HepG2 (cell line): ENCODE measurements around the gene TMEM9B. TPM values are rescaled to one million over a fixed set of nuclear protein-coding genes. Genes with fewer than 3 reads are reported as not detected.

Experiments used
- GABPA ChIP-seq, 2 experiments: IDR thresholded peaks; 2 replicates each; pipeline ENCODE4 v1.6.1; 2011 to 2016; ENCODE audit warnings: low read depth in 2 of 2, low read length in 1 of 2, missing biosample characterization in 1 of 2, missing genetic modification characterization in 1 of 2
- SKI ChIP-seq: fragments of 450-650 bp; IDR thresholded peaks from one replicate; pipeline ENCODE4 v1.6.1; 2018; ENCODE audit warnings: mild to moderate bottlenecking; ENCODE audit not compliant: partially characterized antibody
- SRSF1 ChIP-seq: fragments of 200-400 bp; formaldehyde crosslinking; optimal IDR thresholded peaks from 2 replicates; pipeline ENCODE3; 2017; ENCODE audit warnings: mild to moderate bottlenecking, low read depth, low read length, moderate library complexity
- ZNF296 ChIP-seq: sonication (generic); formaldehyde crosslinking; conservative IDR thresholded peaks from 2 replicates; pipeline ENCODE4 v1.5.0; 2020; ENCODE audit warnings: mild to moderate bottlenecking, missing genetic modification reagents
- ZNF318 ChIP-seq: sonication (generic); formaldehyde crosslinking; IDR thresholded peaks from 2 replicates; pipeline ENCODE4 v1.4.0; 2020; ENCODE audit warnings: mild to moderate bottlenecking, missing genetic modification reagents
- ZNF704 ChIP-seq: sonication (generic); formaldehyde crosslinking; IDR thresholded peaks from 2 replicates; pipeline ENCODE4 v1.8.1; 2023; ENCODE audit warnings: mild to moderate bottlenecking, inconsistent platforms, moderate library complexity, missing genetic modification reagents, borderline replicate concordance
- ZNF850 ChIP-seq: sonication (generic); formaldehyde crosslinking; conservative IDR thresholded peaks from 2 replicates; pipeline ENCODE4 v1.9.0; 2021; ENCODE audit warnings: mild to moderate bottlenecking, missing genetic modification reagents
- polyA plus RNA-seq, 8 experiments: library from polyadenylated mRNA; depleted of rRNA in 3 of 8; stranded (reverse) in 7 of 8; unstranded in 1 of 8; fragments of >200 nt; fragmentation: Illumina TruSeq in 4 of 8; extraction: Trizol in 4 of 8; gene quantifications; 2 replicates each; pipeline versions ENCODE4 v1.2.1 to v1.2.3, GENCODE V29; 2011 to 2016; ENCODE audit warnings: low read depth in 4 of 8, missing spikeins in 1 of 8, mixed read lengths in 1 of 8; ENCODE audit not compliant: insufficient read depth in 1 of 8
- total RNA-seq, 5 experiments: library from RNA; depleted of rRNA; stranded (reverse); fragments of >200 nt; fragmentation: Illumina TruSeq; extraction: Trizol; gene quantifications; 2 replicates each; pipeline ENCODE4 v1.2.3, GENCODE V29; 2016; ENCODE audit warnings: low read depth in 1 of 5
- TF ChIP-seq, protein P1 (sequence below), 2 experiments: fragments of 450-650 bp in 1 of 2; sonication (generic) in 1 of 2; formaldehyde crosslinking; IDR thresholded peaks; 2 replicates each; pipeline versions ENCODE4 v1.5.0 to v1.8.0; 2020 to 2022; ENCODE audit warnings: mild to moderate bottlenecking in 1 of 2, missing genetic modification reagents in 1 of 2
- TF ChIP-seq, protein P2 (sequence below): sonication (generic); formaldehyde crosslinking; IDR thresholded peaks from 2 replicates; pipeline ENCODE4 v1.4.0; 2020; ENCODE audit warnings: missing genetic modification reagents
- TF ChIP-seq, protein P3 (sequence below): sonication (generic); formaldehyde crosslinking; IDR thresholded peaks from 2 replicates; pipeline ENCODE4 v1.4.0; 2020; ENCODE audit warnings: missing genetic modification reagents; ENCODE audit errors: not compliant biosample characterization

The TMEM9B gene
- total and polyA plus RNA-seq, 2 of the 13 experiments (the other 11 are each of a cell fraction or from before 2014, with no cell fraction given), result 12.4 to 20.8 TPM

DNA sequence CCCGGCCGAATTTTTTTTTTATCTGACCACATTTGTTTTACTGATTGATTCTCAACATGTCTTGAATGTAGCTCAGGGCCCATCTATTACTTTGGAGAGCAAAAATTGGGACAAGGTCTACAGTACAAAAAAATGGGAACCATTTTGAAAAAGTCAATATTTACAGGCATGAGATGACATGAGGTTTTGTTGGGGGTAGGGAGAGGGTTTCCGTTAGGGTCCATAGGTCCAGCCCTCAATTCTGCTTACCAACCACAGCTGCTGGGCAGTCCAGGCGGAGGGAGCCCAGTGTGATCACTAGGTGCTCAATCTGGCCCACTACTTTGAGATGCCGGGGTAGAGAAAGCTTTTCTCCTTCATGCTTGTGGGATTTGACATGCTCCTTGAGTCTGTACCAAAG is 21.2 kb upstream of the TMEM9B start (continued):
- TF ChIP-seq ZNF318 (CRISPR knock-in tag), result no peak
- TF ChIP-seq, protein P1, sequence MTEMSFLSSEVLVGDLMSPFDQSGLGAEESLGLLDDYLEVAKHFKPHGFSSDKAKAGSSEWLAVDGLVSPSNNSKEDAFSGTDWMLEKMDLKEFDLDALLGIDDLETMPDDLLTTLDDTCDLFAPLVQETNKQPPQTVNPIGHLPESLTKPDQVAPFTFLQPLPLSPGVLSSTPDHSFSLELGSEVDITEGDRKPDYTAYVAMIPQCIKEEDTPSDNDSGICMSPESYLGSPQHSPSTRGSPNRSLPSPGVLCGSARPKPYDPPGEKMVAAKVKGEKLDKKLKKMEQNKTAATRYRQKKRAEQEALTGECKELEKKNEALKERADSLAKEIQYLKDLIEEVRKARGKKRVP (CRISPR knock-in tag; IDR thresholded peaks at IDR 0.05), result no peak
- TF ChIP-seq SKI, result no peak
- TF ChIP-seq, protein P2, sequence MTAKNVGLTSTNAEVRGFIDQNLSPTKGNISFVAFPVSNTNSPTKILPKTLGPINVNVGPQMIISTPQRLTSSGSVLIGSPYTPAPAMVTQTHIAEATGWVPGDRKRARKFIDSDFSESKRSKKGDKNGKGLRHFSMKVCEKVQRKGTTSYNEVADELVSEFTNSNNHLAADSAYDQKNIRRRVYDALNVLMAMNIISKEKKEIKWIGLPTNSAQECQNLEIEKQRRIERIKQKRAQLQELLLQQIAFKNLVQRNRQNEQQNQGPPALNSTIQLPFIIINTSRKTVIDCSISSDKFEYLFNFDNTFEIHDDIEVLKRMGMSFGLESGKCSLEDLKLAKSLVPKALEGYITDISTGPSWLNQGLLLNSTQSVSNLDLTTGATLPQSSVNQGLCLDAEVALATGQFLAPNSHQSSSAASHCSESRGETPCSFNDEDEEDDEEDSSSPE (CRISPR knock-in tag), result no peak
- no peak for TF ChIP-seq ZNF296 (CRISPR knock-in tag)
- no peak for TF ChIP-seq ZNF850 (CRISPR knock-in tag)
- TF ChIP-seq ZNF704 (CRISPR knock-in tag), result no peak
- no peak for TF ChIP-seq SRSF1
- TF ChIP-seq, protein P3, sequence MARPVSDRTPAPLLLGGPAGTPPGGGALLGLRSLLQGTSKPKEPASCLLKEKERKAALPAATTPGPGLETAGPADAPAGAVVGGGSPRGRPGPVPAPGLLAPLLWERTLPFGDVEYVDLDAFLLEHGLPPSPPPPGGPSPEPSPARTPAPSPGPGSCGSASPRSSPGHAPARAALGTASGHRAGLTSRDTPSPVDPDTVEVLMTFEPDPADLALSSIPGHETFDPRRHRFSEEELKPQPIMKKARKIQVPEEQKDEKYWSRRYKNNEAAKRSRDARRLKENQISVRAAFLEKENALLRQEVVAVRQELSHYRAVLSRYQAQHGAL (CRISPR knock-in tag), result no peak
- TF ChIP-seq GABPA (IDR thresholded peaks at IDR 0.05; ENCODE audit: low read depth, low read length), result no peak
- peak; percentile 44; the same call in 1 of the 2 replicates for TF ChIP-seq GABPA (CRISPR knock-in tag; IDR thresholded peaks at IDR 0.05; ENCODE audit: low read depth)
